Neural cell (in vitro differentiated cells): ENCODE measurements around the gene NET1. TPM values are rescaled to one million over a fixed set of nuclear protein-coding genes. Genes with fewer than 3 reads are reported as not detected.

Experiments used
- H2AFZ ChIP-seq: fragments of 200-600, 300-800 bp; sonication (generic), shearing (Covaris generic); 2 replicates; pipeline ENCODE4 v1.6.0; 2014; ENCODE audit warnings: low read depth, mild to moderate bottlenecking, antibody characterized with exemption, low read length, moderate library complexity
- H3F3A ChIP-seq: fragments of 200-600 bp; shearing (Covaris generic); 2 replicates; pipeline ENCODE4 v1.6.1; 2016; ENCODE audit warnings: mild to moderate bottlenecking, moderate library complexity, mixed read lengths, antibody characterized with exemption, low read length; ENCODE audit not compliant: insufficient read depth, poor library complexity, severe bottlenecking
- H3K27ac ChIP-seq: fragments of 200-600, 300-800 bp; sonication (generic), shearing (Covaris generic); 2 replicates; pipeline ENCODE4 v1.5.1; 2014; ENCODE audit warnings: mild to moderate bottlenecking, low read length, moderate library complexity
- H3K27me3 ChIP-seq: fragments of 300-800, 200-600 bp; sonication (generic), shearing (Covaris generic); 2 replicates; pipeline ENCODE4 v1.6.0; 2014; ENCODE audit warnings: mild to moderate bottlenecking, low read depth, low read length, moderate library complexity; ENCODE audit not compliant: insufficient read depth
- H3K36me3 ChIP-seq: fragments of 300-800, 200-600 bp; sonication (generic), shearing (Covaris generic); 2 replicates; pipeline ENCODE4 v1.5.1; 2014; ENCODE audit warnings: mild to moderate bottlenecking, antibody characterized with exemption, low read length, moderate library complexity; ENCODE audit not compliant: insufficient read depth
- H3K4me2 ChIP-seq: fragments of 300-800, 200-600 bp; sonication (generic), shearing (Covaris generic); 2 replicates; pipeline ENCODE4 v1.6.0; 2014; ENCODE audit warnings: mild to moderate bottlenecking, low read length
- H3K4me3 ChIP-seq: fragments of 300-800, 200-600 bp; sonication (generic), shearing (Covaris generic); 2 replicates; pipeline ENCODE4 v1.5.1; 2014; ENCODE audit warnings: mild to moderate bottlenecking, low read length, moderate library complexity
- H3K79me2 ChIP-seq: fragments of 200-600 bp; shearing (Covaris generic); replicated peaks from 2 replicates; pipeline ENCODE4 v1.6.0; 2014; ENCODE audit warnings: mild to moderate bottlenecking, low read length, moderate library complexity; ENCODE audit not compliant: insufficient read depth
- H3K9ac ChIP-seq: fragments of 300-800, 200-600 bp; sonication (generic), shearing (Covaris generic); 2 replicates; pipeline ENCODE4 v1.6.1; 2016; ENCODE audit warnings: mild to moderate bottlenecking, low read length, mixed read lengths
- H3K9me2 ChIP-seq: fragments of 200-600 bp; shearing (Covaris generic); 2 replicates; pipeline ENCODE4 v1.6.1; 2016; ENCODE audit warnings: mild to moderate bottlenecking, low read length, mixed read lengths; ENCODE audit not compliant: insufficient read depth
- H3K9me3 ChIP-seq: fragments of 200-600, 300-800 bp; sonication (generic), shearing (Covaris generic); 2 replicates; pipeline ENCODE4 v1.6.1; 2016; ENCODE audit warnings: mild to moderate bottlenecking, mixed run types, low read length, moderate library complexity, mixed read lengths
- H4K20me1 ChIP-seq: fragments of 200-600 bp; shearing (Covaris generic); 2 replicates; pipeline ENCODE4 v1.6.1; 2016; ENCODE audit warnings: mild to moderate bottlenecking, mixed run types; ENCODE audit not compliant: insufficient read depth
- EP300 ChIP-seq: fragments of 450-650 bp; conservative IDR thresholded peaks from 2 replicates; pipeline ENCODE4 v1.6.1; 2014; ENCODE audit warnings: antibody characterized with exemption, mild to moderate bottlenecking, moderate library complexity; ENCODE audit not compliant: poor library complexity, severe bottlenecking
- EZH2 ChIP-seq: fragments of 200-600, 300-800 bp; shearing (Covaris generic), sonication (generic); IDR thresholded peaks from 2 replicates; pipeline ENCODE4 v1.6.1; 2014; ENCODE audit warnings: antibody characterized with exemption, low read length, borderline replicate concordance, mild to moderate bottlenecking; ENCODE audit not compliant: insufficient read depth, poor library complexity, severe bottlenecking
- MXI1 ChIP-seq: fragments of 450-650 bp; conservative IDR thresholded peaks from 2 replicates; pipeline ENCODE4 v1.6.1; 2014; ENCODE audit warnings: antibody characterized with exemption, mild to moderate bottlenecking; ENCODE audit not compliant: poor library complexity, severe bottlenecking
- POLR2AphosphoS5 ChIP-seq: IDR thresholded peaks from 2 replicates; pipeline ENCODE4 v1.6.1; 2012
- RAD21 ChIP-seq: fragments of 450-650 bp; conservative IDR thresholded peaks from 2 replicates; pipeline ENCODE4 v1.6.1; 2014; ENCODE audit warnings: antibody characterized with exemption, mild to moderate bottlenecking, moderate library complexity
- SMC3 ChIP-seq: fragments of 450-650 bp; conservative IDR thresholded peaks from 2 replicates; pipeline ENCODE4 v1.6.1; 2014; ENCODE audit warnings: antibody characterized with exemption, mild to moderate bottlenecking, moderate library complexity; ENCODE audit not compliant: poor library complexity
- TAF1 ChIP-seq: IDR thresholded peaks from 2 replicates; pipeline ENCODE4 v1.6.1; 2012; ENCODE audit warnings: low read depth
- polyA plus RNA-seq: library from polyadenylated mRNA; depleted of rRNA; stranded (reverse); fragments of >200 nt; gene quantifications from 2 replicates; pipeline ENCODE4 v1.2.3, GENCODE V29; 2014
- TF ChIP-seq, protein P1 (sequence below): fragments of 450-650 bp; IDR thresholded peaks from 2 replicates; pipeline ENCODE4 v1.5.1; 2014; ENCODE audit warnings: antibody characterized with exemption, mild to moderate bottlenecking, moderate library complexity; ENCODE audit not compliant: poor library complexity, severe bottlenecking
- TF ChIP-seq, protein P2 (sequence below): IDR thresholded peaks from 2 replicates; pipeline ENCODE4 v1.6.1; 2012; ENCODE audit warnings: borderline replicate concordance

NET1 gene
- polyA plus RNA-seq, 1 donor from 2014 or later = 8.0 TPM

DNA sequence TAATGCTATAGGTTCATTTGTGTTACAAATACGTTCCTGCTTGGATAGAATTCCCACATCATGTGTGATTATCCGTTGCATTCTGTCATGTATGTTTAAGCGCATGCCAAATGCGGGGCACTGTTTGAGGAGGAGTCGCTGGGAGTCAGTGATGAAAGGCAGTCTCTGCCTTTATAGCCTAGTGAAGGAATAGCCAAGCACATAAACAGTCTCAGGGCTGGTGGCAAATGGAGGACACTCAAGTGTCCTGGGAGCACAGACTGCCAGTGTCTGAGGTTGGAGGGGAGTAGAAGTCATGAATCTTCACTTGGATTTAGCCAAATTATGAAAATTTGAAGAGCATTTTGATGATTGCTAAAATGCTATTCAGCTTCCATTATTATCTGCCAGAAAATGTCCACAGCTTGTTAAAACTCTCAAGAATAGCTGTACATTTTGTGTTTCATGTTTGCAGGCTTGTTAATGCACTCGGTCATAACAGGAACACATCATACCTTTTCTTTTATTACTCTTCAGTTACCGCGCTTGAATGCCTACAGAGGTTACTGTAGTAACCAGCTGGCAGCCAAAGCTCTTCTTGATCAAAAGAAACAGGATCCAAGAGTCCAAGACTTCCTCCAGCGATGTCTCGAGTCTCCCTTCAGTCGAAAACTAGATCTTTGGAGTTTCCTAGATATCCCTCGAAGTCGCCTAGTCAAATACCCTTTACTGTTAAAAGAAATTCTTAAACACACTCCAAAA lies 41.6 kb downstream of the NET1 start:
- no peak overlapping the region for H2AFZ ChIP-seq
- H3K9me3 ChIP-seq = no peaks in the 10 kb centered on the region
- TF ChIP-seq, protein P1, sequence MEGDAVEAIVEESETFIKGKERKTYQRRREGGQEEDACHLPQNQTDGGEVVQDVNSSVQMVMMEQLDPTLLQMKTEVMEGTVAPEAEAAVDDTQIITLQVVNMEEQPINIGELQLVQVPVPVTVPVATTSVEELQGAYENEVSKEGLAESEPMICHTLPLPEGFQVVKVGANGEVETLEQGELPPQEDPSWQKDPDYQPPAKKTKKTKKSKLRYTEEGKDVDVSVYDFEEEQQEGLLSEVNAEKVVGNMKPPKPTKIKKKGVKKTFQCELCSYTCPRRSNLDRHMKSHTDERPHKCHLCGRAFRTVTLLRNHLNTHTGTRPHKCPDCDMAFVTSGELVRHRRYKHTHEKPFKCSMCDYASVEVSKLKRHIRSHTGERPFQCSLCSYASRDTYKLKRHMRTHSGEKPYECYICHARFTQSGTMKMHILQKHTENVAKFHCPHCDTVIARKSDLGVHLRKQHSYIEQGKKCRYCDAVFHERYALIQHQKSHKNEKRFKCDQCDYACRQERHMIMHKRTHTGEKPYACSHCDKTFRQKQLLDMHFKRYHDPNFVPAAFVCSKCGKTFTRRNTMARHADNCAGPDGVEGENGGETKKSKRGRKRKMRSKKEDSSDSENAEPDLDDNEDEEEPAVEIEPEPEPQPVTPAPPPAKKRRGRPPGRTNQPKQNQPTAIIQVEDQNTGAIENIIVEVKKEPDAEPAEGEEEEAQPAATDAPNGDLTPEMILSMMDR = no peak
- TF ChIP-seq, protein P2, sequence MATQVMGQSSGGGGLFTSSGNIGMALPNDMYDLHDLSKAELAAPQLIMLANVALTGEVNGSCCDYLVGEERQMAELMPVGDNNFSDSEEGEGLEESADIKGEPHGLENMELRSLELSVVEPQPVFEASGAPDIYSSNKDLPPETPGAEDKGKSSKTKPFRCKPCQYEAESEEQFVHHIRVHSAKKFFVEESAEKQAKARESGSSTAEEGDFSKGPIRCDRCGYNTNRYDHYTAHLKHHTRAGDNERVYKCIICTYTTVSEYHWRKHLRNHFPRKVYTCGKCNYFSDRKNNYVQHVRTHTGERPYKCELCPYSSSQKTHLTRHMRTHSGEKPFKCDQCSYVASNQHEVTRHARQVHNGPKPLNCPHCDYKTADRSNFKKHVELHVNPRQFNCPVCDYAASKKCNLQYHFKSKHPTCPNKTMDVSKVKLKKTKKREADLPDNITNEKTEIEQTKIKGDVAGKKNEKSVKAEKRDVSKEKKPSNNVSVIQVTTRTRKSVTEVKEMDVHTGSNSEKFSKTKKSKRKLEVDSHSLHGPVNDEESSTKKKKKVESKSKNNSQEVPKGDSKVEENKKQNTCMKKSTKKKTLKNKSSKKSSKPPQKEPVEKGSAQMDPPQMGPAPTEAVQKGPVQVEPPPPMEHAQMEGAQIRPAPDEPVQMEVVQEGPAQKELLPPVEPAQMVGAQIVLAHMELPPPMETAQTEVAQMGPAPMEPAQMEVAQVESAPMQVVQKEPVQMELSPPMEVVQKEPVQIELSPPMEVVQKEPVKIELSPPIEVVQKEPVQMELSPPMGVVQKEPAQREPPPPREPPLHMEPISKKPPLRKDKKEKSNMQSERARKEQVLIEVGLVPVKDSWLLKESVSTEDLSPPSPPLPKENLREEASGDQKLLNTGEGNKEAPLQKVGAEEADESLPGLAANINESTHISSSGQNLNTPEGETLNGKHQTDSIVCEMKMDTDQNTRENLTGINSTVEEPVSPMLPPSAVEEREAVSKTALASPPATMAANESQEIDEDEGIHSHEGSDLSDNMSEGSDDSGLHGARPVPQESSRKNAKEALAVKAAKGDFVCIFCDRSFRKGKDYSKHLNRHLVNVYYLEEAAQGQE = no peak
- TF ChIP-seq MXI1 (no peak), EP300 (no peak), SMC3 (no peak), EZH2 (no peak)
- no peaks in the 10 kb centered on the region for H4K20me1 ChIP-seq
- no peak overlapping the region for H3K4me3 ChIP-seq
- no peak overlapping the region for H3K27ac ChIP-seq
- H3K36me3 ChIP-seq = peaks cover 5% of the 10 kb centered on the region
- no peaks in the 10 kb centered on the region for H3K9me2 ChIP-seq
- no peaks in the 10 kb centered on the region for H3K79me2 ChIP-seq
- no peaks in the 10 kb centered on the region for H3F3A ChIP-seq
- H3K4me2 ChIP-seq = no peak overlapping the region
- no peak overlapping the region for H3K9ac ChIP-seq
- H3K27me3 ChIP-seq = no peaks in the 10 kb centered on the region

- Histone ChIP-seq H3K27me3 (no peaks in the 10 kb centered on the region), H3K9ac (no peak overlapping the region), H3F3A (no peaks in the 10 kb centered on the region), H3K36me3 (peaks cover 5% of the 10 kb centered on the region), H3K9me3 (no peaks in the 10 kb centered on the region), H3K9me2 (no peaks in the 10 kb centered on the region), H3K4me3 (no peak overlapping the region), H3K4me2 (no peak overlapping the region), H3K27ac (no peak overlapping the region), H3K79me2 (no peaks in the 10 kb centered on the region), H2AFZ (no peak overlapping the region), H4K20me1 (no peaks in the 10 kb centered on the region)
- TF ChIP-seq EP300 (no peak), POLR2AphosphoS5 (no peak), MXI1 (no peak), SMC3 (no peak), RAD21 (no peak), EZH2 (no peak), TAF1 (no peak)
- TF ChIP-seq, protein P1 = no peak
- TF ChIP-seq, protein P2 = no peak
These were observed 44.2 kb downstream of the NET1 start for GRCh38 chr10:5456563-5456962.
